Measurements from ENCODE around the gene COQ2.
A peak's percentile ranks its signal among the peaks of the same experiment; 100 is the strongest.

Gene COQ2

GRCh38 chr4:83282049-83282535 is 2.5 kb downstream of the COQ2 start (continued):
- TF ChIP-seq KLF8 (tag by site-specific recombination; IDR thresholded peaks at IDR 0.05) (no peak), ZNF654 (tag by site-specific recombination; IDR thresholded peaks at IDR 0.05; ENCODE audit: low read depth) (peak; percentile 90), ZNF146 (tag by site-specific recombination; IDR thresholded peaks at IDR 0.05) (no peak), ZNF514 (tag by site-specific recombination; IDR thresholded peaks at IDR 0.05) (no peak), ZNF549 (tag by site-specific recombination; IDR thresholded peaks at IDR 0.05) (no peak), ZNF214 (tag by site-specific recombination; IDR thresholded peaks at IDR 0.05; ENCODE audit: borderline replicate concordance) (no peak), ZNF366 (tag by site-specific recombination; conservative IDR thresholded peaks at IDR 0.05) (peak; percentile 66), PRDM6 (tag by site-specific recombination; IDR thresholded peaks at IDR 0.05) (0 out of 2 replicates have a peak, but pooled peaks have one; percentile 15), ZNF37A (tag by site-specific recombination; IDR thresholded peaks at IDR 0.05) (no peak), YY2 (tag by site-specific recombination; IDR thresholded peaks at IDR 0.05) (no peak), ZXDB (tag by site-specific recombination; IDR thresholded peaks at IDR 0.05) (no peak), ZNF530 (tag by site-specific recombination; IDR thresholded peaks at IDR 0.05; ENCODE audit: low read depth) (no peak), ZNF311 (tag by site-specific recombination; IDR thresholded peaks at IDR 0.05; ENCODE audit: borderline replicate concordance) (no peak), ZNF18 (tag by site-specific recombination; IDR thresholded peaks at IDR 0.05) (no peak), KLF7 (tag by site-specific recombination; IDR thresholded peaks at IDR 0.05; ENCODE audit: borderline replicate concordance) (no peak), ZSCAN23 (tag by site-specific recombination; IDR thresholded peaks at IDR 0.05) (no peak), ZBTB6 (tag by site-specific recombination; IDR thresholded peaks at IDR 0.05) (no peak), WT1 (tag by site-specific recombination; IDR thresholded peaks at IDR 0.05) (no peak), ZNF350 (tag by site-specific recombination; IDR thresholded peaks at IDR 0.05) (no peak), ZBTB1 (tag by site-specific recombination; IDR thresholded peaks at IDR 0.05) (no peak), ZNF677 (tag by site-specific recombination; IDR thresholded peaks at IDR 0.05) (no peak), ZBTB17 (tag by site-specific recombination; IDR thresholded peaks at IDR 0.05) (no peak), ZNF223 (tag by site-specific recombination; IDR thresholded peaks at IDR 0.05) (no peak), CTCF (tag by site-specific recombination; IDR thresholded peaks at IDR 0.05) (peak; percentile 48; the same call in 1 of the 2 replicates), YY1 (tag by site-specific recombination; IDR thresholded peaks at IDR 0.05) (no peak)
- TF ChIP-seq, protein P1, sequence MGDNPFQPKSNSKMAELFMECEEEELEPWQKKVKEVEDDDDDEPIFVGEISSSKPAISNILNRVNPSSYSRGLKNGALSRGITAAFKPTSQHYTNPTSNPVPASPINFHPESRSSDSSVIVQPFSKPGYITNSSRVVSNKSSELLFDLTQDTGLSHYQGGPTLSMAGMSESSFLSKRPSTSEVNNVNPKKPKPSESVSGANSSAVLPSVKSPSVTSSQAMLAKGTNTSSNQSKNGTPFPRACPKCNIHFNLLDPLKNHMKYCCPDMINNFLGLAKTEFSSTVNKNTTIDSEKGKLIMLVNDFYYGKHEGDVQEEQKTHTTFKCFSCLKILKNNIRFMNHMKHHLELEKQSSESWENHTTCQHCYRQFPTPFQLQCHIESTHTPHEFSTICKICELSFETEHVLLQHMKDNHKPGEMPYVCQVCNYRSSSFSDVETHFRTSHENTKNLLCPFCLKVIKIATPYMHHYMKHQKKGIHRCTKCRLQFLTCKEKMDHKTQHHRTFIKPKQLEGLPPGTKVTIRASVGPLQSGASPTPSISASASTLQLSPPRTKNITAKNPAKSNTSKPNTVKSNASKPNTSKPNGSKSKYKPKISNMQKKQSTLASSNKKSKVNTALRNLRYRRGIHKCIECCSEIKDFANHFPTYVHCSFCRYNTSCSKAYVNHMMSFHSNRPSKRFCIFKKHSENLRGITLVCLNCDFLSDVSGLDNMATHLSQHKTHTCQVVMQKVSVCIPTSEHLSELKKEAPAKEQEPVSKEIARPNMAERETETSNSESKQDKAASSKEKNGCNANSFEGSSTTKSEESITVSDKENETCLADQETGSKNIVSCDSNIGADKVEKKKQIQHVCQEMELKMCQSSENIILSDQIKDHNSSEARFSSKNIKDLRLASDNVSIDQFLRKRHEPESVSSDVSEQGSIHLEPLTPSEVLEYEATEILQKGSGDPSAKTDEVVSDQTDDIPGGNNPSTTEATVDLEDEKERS (tag by site-specific recombination; IDR thresholded peaks at IDR 0.05): no peak
- TF ChIP-seq, protein P2, sequence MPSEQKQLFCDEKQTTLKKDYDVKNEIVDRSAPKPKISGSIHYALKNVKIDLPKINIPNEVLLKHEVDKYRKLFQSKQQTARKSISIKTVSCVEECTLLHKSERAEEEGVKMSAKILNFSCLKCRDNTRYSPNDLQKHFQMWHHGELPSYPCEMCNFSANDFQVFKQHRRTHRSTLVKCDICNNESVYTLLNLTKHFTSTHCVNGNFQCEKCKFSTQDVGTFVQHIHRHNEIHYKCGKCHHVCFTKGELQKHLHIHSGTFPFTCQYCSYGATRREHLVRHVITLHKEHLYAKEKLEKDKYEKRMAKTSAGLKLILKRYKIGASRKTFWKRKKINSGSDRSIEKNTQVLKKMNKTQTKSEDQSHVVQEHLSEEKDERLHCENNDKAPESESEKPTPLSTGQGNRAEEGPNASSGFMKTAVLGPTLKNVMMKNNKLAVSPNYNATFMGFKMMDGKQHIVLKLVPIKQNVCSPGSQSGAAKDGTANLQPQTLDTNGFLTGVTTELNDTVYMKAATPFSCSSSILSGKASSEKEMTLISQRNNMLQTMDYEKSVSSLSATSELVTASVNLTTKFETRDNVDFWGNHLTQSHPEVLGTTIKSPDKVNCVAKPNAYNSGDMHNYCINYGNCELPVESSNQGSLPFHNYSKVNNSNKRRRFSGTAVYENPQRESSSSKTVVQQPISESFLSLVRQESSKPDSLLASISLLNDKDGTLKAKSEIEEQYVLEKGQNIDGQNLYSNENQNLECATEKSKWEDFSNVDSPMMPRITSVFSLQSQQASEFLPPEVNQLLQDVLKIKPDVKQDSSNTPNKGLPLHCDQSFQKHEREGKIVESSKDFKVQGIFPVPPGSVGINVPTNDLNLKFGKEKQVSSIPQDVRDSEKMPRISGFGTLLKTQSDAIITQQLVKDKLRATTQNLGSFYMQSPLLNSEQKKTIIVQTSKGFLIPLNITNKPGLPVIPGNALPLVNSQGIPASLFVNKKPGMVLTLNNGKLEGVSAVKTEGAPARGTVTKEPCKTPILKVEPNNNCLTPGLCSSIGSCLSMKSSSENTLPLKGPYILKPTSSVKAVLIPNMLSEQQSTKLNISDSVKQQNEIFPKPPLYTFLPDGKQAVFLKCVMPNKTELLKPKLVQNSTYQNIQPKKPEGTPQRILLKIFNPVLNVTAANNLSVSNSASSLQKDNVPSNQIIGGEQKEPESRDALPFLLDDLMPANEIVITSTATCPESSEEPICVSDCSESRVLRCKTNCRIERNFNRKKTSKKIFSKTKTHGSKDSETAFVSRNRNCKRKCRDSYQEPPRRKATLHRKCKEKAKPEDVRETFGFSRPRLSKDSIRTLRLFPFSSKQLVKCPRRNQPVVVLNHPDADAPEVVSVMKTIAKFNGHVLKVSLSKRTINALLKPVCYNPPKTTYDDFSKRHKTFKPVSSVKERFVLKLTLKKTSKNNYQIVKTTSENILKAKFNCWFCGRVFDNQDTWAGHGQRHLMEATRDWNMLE (tag by site-specific recombination; conservative IDR thresholded peaks at IDR 0.05; ENCODE audit: low read depth): no peak
